T-helper 1 cell treated with Interleukin-12 subunit alpha and Interleukin-12 subunit beta and Interleukin-4 antibody, amounts not matched to agents 30 ng/mL and 1 ng/mL, for 36 hours (primary cell): ENCODE measurements around the gene KRTAP19-2. TPM values are rescaled to one million over a fixed set of nuclear protein-coding genes. Genes with fewer than 3 reads are reported as not detected.

Experiments used
- total RNA-seq: library from RNA; stranded (reverse); gene quantifications from 2 replicates; pipeline ENCODE4 v1.2.3, GENCODE V29; 2022

The KRTAP19-2 gene
- total RNA-seq, 1 donor from 2014 or later = not detected

Other genes with a start within 250 kb of the KRTAP19-2 start
- gene KRTAP24-1, start 204.5 kb downstream of the KRTAP19-2 start, total RNA-seq = not detected in 2 replicates
- gene KRTAP25-1, start 197.9 kb downstream of the KRTAP19-2 start, total RNA-seq = not detected in 2 replicates
- not detected in 2 replicates for gene KRTAP26-1, start 167.1 kb downstream of the KRTAP19-2 start, total RNA-seq
- gene KRTAP27-1, start 149.7 kb downstream of the KRTAP19-2 start, total RNA-seq = not detected in 2 replicates
- not detected in 2 replicates for gene KRTAP23-1, start 138.8 kb downstream of the KRTAP19-2 start, total RNA-seq
- gene KRTAP13-2, start 115.2 kb downstream of the KRTAP19-2 start, total RNA-seq = not detected in 2 replicates
- not detected in 2 replicates for gene KRTAP13-1, start 91.4 kb downstream of the KRTAP19-2 start, total RNA-seq
- not detected in 2 replicates for gene KRTAP13-3, start 61.5 kb downstream of the KRTAP19-2 start, total RNA-seq
- gene KRTAP13-4, start 57.2 kb downstream of the KRTAP19-2 start, total RNA-seq = not detected in 2 replicates
- not detected in 2 replicates for gene KRTAP15-1, start 47.2 kb downstream of the KRTAP19-2 start, total RNA-seq
- gene KRTAP19-1, start 7.1 kb downstream of the KRTAP19-2 start, total RNA-seq = not detected in 2 replicates
- not detected in 2 replicates for gene KRTAP19-3, start 4.6 kb upstream of the KRTAP19-2 start, total RNA-seq
- gene KRTAP19-4, start 9.7 kb upstream of the KRTAP19-2 start, total RNA-seq = not detected in 2 replicates
- not detected in 2 replicates for gene KRTAP19-5, start 14.7 kb upstream of the KRTAP19-2 start, total RNA-seq
- gene KRTAP19-6, start 54.4 kb upstream of the KRTAP19-2 start, total RNA-seq = not detected in 2 replicates
- not detected in 2 replicates for gene KRTAP19-7, start 73.9 kb upstream of the KRTAP19-2 start, total RNA-seq
- not detected in 2 replicates for gene KRTAP22-2, start 103.0 kb upstream of the KRTAP19-2 start, total RNA-seq
- gene KRTAP6-3, start 105.0 kb upstream of the KRTAP19-2 start, total RNA-seq = not detected in 2 replicates
- not detected in 2 replicates for gene KRTAP6-2, start 111.5 kb upstream of the KRTAP19-2 start, total RNA-seq
- gene KRTAP22-1, start 113.7 kb upstream of the KRTAP19-2 start, total RNA-seq = not detected in 2 replicates
- gene KRTAP6-1, start 126.5 kb upstream of the KRTAP19-2 start, total RNA-seq = not detected in 2 replicates
- gene KRTAP20-1, start 129.0 kb upstream of the KRTAP19-2 start, total RNA-seq = not detected in 2 replicates
- gene KRTAP20-4, start 133.2 kb upstream of the KRTAP19-2 start, total RNA-seq = not detected in 2 replicates
- gene KRTAP20-2, start 147.8 kb upstream of the KRTAP19-2 start, total RNA-seq = not detected in 2 replicates
- gene KRTAP20-3, start 155.4 kb upstream of the KRTAP19-2 start, total RNA-seq = not detected in 2 replicates
- not detected in 2 replicates for gene KRTAP21-3, start 231.3 kb upstream of the KRTAP19-2 start, total RNA-seq